ENCODE data around the gene PEX13. TPM values are rescaled to one million over a fixed set of nuclear protein-coding genes. Genes with fewer than 3 reads are reported as not detected.
"Not testable (repeated sequence)": the region's sequence is repeated elsewhere in the genome, so short reads cannot be mapped to it uniquely, and the experiment has no call there.

PEX13 gene
- total RNA-seq, 4 donors from 2014 or later, result 26.3 to 48.5 (median 42.1) TPM

- no peaks in the 10 kb centered on the region for H3K9me3 ChIP-seq
- H3K27me3 ChIP-seq, result no peaks in the 10 kb centered on the region
- WGBS, 2 donors (ENCODE audit: low coverage in 1 of 2), result 78 to 93% methylated on average over 3 of the region's 3 CpGs
- no peaks in the 10 kb centered on the region for H3K36me3 ChIP-seq
- no peak for ATAC-seq
- H3K27ac ChIP-seq, result no peak overlapping the region
- TF ChIP-seq CTCF (IDR thresholded peaks at IDR 0.05) (no peak), EP300 (IDR thresholded peaks at IDR 0.05) (no peak), POLR2A (IDR thresholded peaks at IDR 0.05) (no peak), POLR2AphosphoS5 (IDR thresholded peaks at IDR 0.05) (no peak)
- H3K4me3 ChIP-seq, result no peak overlapping the region
- H3K4me1 ChIP-seq, result no peaks in the 10 kb centered on the region
Measured at GRCh38 chr2:60980071-60980815, 37.3 kb upstream of the PEX13 start.

- H3K36me3 ChIP-seq, H3K9me3 ChIP-seq, H3K27ac ChIP-seq, H3K4me3 ChIP-seq, H3K27me3 ChIP-seq, H3K4me1 ChIP-seq, ATAC-seq: not testable (repeated sequence)
- WGBS, 2 donors (ENCODE audit: low coverage in 1 of 2), result 98 to 100% methylated on average over 1 to 3 of the region's 3 CpGs
Measured at GRCh38 chr2:60982066-60982465, 35.5 kb upstream of the PEX13 start.

- no peaks in the 10 kb centered on the region for H3K4me1 ChIP-seq
- WGBS, 2 donors (ENCODE audit: low coverage in 1 of 2), result 79% methylated on average over 1 of the region's 1 CpG; no CpG with 5 or more reads in 1 of the 2 donors
- no peak for TF ChIP-seq POLR2AphosphoS5 (IDR thresholded peaks at IDR 0.05)
- no peak for TF ChIP-seq CTCF (IDR thresholded peaks at IDR 0.05)
- TF ChIP-seq POLR2A (IDR thresholded peaks at IDR 0.05), result no peak
- no peak for TF ChIP-seq EP300 (IDR thresholded peaks at IDR 0.05)
- ATAC-seq, result no peak
- no peak overlapping the region for H3K27ac ChIP-seq
- H3K36me3 ChIP-seq, result no peaks in the 10 kb centered on the region
- no peak overlapping the region for H3K4me3 ChIP-seq
- no peaks in the 10 kb centered on the region for H3K9me3 ChIP-seq
- no peaks in the 10 kb centered on the region for H3K27me3 ChIP-seq
Measured at GRCh38 chr2:60984720-60985119, 32.8 kb upstream of the PEX13 start.

- no peak overlapping the region for H3K4me3 ChIP-seq
- no peaks in the 10 kb centered on the region for H3K36me3 ChIP-seq
- H3K4me1 ChIP-seq, result no peaks in the 10 kb centered on the region
- H3K9me3 ChIP-seq, result no peaks in the 10 kb centered on the region
- ATAC-seq, result no peak
- no peak overlapping the region for H3K27ac ChIP-seq
- TF ChIP-seq EP300 (IDR thresholded peaks at IDR 0.05) (no peak), POLR2A (IDR thresholded peaks at IDR 0.05) (no peak), CTCF (IDR thresholded peaks at IDR 0.05) (no peak), POLR2AphosphoS5 (IDR thresholded peaks at IDR 0.05) (no peak)
- H3K27me3 ChIP-seq, result no peaks in the 10 kb centered on the region
- WGBS, 2 donors (ENCODE audit: low coverage in 1 of 2), result 71 to 80% methylated on average over 2 of the region's 2 CpGs
Measured at GRCh38 chr2:60987041-60987440, 30.5 kb upstream of the PEX13 start.

- H3K27me3 ChIP-seq, H3K36me3 ChIP-seq, H3K4me3 ChIP-seq, H3K9me3 ChIP-seq, H3K4me1 ChIP-seq, ATAC-seq, H3K27ac ChIP-seq: not testable (repeated sequence)
- 89 to 93% methylated on average over 6 to 8 of the region's 8 CpGs for WGBS, 2 donors (ENCODE audit: low coverage in 1 of 2)
Measured at GRCh38 chr2:60987656-60988055, 29.9 kb upstream of the PEX13 start.

- whole genome bisulfite sequencing, 2 donors (ENCODE audit: low coverage in 1 of 2), result 60 to 100% methylated on average over 2 of the region's 2 CpGs
- no peaks in the 10 kb centered on the region for H3K27me3 ChIP-seq
- TF ChIP-seq POLR2A (IDR thresholded peaks at IDR 0.05), result no peak
- no peak for TF ChIP-seq POLR2AphosphoS5 (IDR thresholded peaks at IDR 0.05)
- no peak for TF ChIP-seq CTCF (IDR thresholded peaks at IDR 0.05)
- no peak for TF ChIP-seq EP300 (IDR thresholded peaks at IDR 0.05)
- H3K27ac ChIP-seq, result no peak overlapping the region
- no peak overlapping the region for H3K4me3 ChIP-seq
- H3K36me3 ChIP-seq, result peaks cover 0 to 9% of the 10 kb centered on the region in 2 donors
- ATAC-seq, result no peak
- H3K9me3 ChIP-seq, result no peaks in the 10 kb centered on the region
- no peaks in the 10 kb centered on the region for H3K4me1 ChIP-seq
Measured at GRCh38 chr2:60989259-60989658, 28.3 kb upstream of the PEX13 start.

Data from gastroesophageal sphincter (tissue), 4 donors.